A673 (cell line): ENCODE measurements around the gene ATP8A2.

ENCODE experiments used
- CTCF ChIP-seq: fragments of 300-800, 200-600 bp; sonication (generic); conservative IDR thresholded peaks from 2 replicates; pipeline ENCODE4 v1.5.1; 2017; ENCODE audit warnings: low read depth, mild to moderate bottlenecking, antibody characterized with exemption, low read length, moderate library complexity, mixed read lengths
- EZH2 ChIP-seq: fragments of 200-600 bp; sonication (generic); IDR thresholded peaks from 2 replicates; pipeline ENCODE4 v1.6.1; 2017; ENCODE audit warnings: borderline replicate concordance, low read depth, mild to moderate bottlenecking, mixed read lengths, antibody characterized with exemption, low read length; ENCODE audit not compliant: poor library complexity, severe bottlenecking

- no peak for TF ChIP-seq CTCF
- TF ChIP-seq EZH2: no peak
Observed at GRCh38 chr13:25885418-25885817, 513.6 kb downstream of the ATP8A2 start.
